Esophagus squamous epithelium (tissue), 4 donors: Measurements from ENCODE around the gene CARD6.

ENCODE experiments used
- CTCF ChIP-seq, 6 experiments: fragments of 450-650 bp in 4 of 6; fragments of 200-600 bp in 2 of 6; sonication (generic) in 2 of 6; IDR thresholded peaks; one replicate each; pipeline ENCODE4 v1.5.1; 2016 to 2019; ENCODE audit warnings: antibody characterized with exemption in 6 of 6, mild to moderate bottlenecking in 4 of 6, moderate library complexity in 4 of 6
- POLR2A ChIP-seq, 4 donors: fragments of 450-650 bp; IDR thresholded peaks; one replicate each; pipeline ENCODE4 v1.6.1; 2017; ENCODE audit warnings: antibody characterized with exemption in 4 of 4, mild to moderate bottlenecking in 4 of 4, moderate library complexity in 3 of 4

- TF ChIP-seq CTCF (IDR thresholded peaks at IDR 0.05): no peak
- TF ChIP-seq POLR2A (IDR thresholded peaks at IDR 0.05): no peak
Measured at GRCh38 chr5:40844565-40844964, 3.4 kb downstream of the CARD6 start.
